Measurements from ENCODE around the gene TCF3.

TCF3 gene

DNA sequence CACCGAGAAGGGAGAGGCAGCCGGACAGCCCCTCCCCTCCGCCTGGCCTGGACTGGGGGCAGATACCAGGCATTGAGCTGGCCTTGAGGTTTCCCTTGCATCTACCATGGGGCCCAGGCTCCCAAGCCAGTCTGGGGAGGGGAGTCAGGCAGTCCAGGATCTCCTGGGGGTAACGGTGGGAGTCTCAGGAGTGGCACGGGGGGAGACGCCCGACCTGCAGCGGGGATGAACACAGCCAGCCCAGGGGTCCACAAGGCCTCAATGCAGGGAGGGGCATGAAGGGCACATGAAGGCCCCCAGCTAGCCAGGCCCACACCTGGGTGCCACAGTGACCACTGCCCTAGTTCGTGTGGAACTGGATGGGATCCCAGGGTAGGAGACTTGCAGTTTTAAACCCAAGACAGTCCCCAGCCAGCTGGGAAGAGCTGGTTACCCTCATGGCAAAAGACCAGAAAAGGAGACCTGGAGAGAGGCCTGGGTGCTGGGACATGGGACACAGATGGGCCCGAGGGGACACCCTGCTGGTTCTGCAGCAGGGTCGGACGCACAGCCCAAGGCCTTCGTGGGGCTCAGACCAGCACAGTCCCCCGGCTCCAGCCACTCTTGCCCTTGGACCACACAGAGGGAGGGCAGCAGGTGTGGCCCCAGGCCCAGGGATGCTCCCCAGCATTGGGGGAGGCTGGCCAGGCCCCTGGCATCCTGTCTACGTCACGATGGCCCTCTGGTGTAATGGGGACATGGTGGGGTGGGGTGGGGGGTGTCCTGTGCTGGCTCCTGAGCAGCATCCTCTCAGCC lies 42.5 kb downstream of the TCF3 start:
- no peak for DNase-seq

DNA sequence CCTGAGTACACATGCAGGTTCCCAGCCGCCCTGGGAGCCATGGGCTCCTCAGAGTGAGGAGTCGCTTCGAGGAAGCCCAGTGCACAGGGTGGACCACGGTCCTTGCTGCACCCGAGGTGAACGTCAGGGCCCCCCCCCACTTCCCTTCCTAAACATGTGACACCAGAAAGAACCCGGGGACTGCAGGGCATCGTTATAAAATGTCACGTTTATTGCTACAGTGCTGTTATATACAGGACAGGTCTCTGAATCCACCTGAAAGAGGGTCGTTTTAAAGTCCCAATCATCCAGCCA lies 43.4 kb downstream of the TCF3 start:
- DNase-seq, result no peak

DNA sequence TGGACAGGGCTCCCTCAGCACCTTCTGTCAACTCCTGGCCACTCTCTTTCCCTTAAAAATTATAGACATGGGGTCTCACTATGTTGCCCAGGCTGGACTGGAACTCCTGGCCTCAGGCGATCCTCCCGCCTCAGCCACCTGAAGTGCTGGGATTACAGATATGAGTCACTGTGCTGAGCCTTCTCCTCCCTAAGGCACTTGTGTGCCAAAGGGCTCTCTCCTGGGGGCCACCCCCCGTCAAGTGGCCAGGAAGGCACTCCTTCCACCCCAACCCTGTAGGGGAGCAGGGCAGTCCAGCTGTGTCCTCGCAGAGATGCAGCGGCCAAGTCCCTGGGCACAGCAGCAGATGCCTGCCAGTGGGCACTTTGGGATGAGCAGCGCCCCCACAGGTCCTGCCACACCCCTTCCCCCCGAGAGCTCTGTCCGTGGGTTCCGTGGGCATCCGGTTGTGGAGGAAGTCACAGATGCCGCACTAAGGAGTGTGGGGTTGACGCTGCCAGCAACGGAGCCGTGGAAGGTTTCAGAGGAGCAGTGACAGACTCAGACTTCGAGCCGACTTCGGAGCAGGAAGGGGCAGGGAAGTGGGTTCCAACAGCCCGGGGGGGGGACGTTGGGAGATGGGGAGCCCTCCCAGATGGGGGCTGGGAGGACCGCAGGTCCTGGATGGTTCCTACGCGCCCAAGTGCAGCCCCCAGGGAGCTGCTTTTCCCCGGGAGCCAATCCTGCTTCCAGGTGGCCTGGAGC lies 43.9 kb downstream of the TCF3 start:
- no peak for DNase-seq

DNA sequence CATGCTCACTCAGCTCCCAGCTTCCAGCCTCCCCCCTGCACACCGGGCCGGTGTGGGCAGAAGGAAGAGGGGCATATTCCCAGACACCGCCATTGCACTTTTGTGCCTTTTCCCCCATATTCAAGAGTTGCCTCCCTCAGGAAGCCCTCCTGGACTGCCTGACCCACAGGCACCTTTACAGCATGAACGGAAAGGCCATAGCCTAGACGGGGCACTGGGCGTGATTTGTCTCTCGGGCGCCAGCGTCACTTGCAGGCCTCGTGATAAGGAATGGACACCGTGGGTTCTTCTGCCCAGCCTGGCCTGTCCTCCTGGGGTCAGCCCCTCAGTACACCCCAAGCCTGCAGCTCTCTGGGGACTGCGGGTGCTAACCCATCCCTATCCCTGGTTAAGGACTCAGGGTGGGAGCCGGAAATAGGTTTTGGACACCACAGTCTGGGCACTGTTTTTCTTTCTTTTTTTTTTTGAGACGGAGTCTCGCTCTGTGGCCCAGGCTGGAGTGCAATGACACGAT lies 46.2 kb downstream of the TCF3 start:
- DNase-seq, result no peak

DNA sequence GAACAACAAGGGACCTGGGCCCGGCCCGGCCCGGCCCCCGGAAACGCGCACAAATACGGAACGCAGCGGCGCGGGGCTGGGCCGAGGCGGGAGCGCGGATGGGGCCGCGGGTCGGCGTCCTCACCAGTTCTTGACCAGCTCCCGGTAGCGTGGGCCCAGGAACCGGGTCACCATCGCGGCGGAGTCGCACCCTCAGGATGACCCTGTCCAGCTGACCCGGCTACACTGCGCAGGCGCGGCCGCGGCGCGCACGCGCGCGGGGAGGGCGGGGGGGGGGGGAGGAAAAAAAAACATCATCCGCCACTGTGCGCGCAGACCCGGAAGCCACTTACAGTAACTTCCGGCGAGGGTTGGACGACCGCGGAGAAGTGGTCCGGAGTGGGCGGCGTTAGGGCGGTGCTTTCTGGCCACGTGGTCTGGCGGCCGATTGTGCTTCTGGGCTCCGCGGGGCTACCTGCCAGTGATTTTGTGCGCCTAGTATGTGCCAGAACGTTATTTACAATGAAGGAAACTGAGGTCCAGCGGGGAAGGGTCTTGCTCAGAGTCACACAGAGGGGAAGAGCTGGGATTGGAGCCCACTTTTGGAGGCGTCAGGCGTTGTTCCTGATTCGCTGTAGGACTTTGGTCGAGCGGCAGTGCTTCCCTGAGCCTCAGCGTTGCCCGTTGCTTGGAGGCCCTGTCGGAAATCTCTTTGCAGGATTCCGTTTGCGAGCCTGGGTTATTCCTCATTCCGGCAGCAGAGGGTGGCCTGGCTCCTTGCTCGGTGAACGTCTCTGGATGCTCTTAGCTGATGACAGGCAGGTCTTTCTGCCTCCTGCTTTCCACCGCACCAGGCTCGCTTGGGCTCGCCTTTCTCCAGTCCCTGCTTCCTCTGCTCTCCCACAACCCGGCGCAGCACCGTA lies 46.9 kb downstream of the TCF3 start, which contains the start of gene UQCR11:
Gene UQCR11 (minus strand): TSS at position 227 of the 902 bp plus-strand sequence. CDS start 53 bp downstream, at position 174.
- DNase-seq, result peak; percentile 96

DNA sequence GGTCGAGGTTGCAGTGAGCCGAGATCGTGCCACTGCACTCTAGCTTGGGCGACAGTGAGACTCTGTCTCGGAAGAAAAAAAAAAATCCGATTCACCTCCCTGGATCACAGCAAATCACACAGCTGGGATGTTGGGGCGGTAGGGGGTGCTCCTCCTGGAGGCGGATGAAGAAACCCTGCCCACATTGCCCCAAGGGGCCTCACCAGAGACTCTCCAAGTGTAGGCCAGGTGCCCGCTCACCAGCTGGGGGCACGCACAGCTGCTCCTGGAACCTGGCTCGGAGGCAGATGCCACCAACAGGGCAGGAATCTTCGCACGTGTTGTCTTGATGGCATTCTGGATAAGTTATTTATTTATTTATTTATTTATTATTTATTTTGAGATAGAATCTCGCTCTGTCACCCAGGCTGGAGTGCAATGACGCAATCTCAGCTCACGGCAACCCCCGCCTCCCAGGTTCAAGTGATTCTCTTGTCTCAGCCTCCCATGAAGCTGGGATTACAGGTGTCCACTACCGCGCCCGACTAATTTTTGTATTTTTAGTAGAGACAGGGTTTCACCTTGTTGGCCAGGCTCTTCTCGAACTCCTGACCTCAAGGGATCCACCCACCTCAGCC lies 50.2 kb downstream of the TCF3 start:
- no peak for DNase-seq

DNA sequence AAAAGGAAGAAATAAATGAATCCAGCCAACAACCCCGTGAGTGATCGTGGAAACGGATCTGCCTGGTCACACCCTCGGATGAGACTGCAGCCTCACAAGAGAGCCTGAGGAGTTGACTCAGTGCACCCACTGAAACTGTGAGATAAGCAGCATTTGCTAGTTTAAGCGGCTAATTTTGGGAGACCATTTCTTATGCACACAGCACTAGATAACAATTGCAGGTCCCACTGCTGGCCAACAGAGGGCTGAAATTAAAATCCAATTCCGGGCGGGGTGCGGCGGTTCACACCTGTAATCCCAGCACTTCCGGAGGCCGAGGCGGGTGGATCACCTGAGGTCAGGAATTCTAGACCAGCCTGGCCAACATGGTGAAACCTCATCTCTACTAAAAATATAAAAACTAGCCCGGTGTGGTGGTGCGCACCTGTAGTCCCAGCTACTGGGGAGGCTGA lies 50.8 kb downstream of the TCF3 start:
- DNase-seq, result no peak

DNA sequence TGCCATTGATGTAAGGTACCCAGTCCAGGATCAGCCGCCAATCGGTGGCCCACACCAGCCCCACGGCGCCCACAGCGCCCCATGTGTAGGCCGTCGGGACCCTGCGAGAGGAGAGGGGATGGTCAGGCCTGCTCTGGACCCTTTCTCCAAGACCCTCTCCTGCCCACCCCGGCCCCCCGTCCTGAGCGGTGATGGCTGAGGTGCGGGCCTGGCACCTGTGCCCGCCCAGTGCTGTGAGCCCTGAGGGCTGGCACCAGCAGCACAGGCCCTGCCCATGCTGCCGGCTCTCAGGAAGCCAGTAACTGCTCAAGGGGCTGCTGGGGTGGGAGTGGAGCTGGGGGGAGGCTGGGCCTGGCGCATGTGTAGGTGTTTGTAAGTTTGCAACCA lies 53.0 kb downstream of the TCF3 start:
- DNase-seq, result no peak

DNA sequence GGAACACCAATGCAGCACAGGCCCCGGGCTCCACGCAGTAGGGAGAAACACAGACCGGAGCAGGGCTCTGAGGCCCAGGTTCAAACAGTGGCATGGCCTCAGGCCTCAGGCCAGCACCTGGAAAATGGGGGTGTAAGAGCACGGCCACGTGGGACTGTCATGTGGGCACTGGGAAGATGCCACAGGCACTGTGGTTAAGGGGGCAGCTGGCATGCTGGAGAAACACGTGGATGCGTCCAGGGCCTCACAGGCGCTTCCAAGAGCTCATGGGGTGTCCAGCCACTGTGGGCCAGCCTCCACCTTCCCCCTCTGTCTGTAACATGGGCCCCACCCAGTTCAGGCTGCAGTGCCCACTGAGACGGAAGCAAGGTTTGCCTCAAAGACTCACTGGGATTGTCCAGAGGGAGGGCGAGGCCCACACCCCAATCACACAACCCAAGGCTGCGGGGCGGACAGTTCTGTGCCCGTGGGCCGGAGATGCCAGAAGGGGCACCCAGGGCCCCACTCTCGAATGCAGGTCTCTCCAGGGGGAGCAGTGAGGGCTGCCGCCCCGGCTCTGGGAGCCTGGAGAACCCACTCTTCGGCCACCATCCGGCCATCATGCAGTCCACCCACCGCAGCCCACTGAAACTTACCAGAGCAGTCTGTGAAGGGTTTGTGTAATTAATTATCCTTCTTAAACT lies 53.5 kb downstream of the TCF3 start:
- no peak for DNase-seq

DNA sequence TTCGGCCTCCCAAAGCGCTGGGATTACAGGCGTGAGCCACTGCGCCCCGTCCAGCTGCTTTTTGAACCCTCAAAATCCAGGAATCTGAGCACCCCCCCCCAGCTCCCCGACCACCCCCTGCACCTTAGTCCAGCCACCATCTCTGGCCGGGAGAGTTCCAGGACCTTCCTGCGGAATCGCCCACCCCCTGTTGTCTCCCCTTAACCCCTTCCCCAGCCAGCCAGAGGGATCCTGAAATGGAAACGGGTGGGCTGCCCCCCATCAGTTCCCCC lies 59.0 kb downstream of the TCF3 start:
- DNase-seq, result no peak

DNA sequence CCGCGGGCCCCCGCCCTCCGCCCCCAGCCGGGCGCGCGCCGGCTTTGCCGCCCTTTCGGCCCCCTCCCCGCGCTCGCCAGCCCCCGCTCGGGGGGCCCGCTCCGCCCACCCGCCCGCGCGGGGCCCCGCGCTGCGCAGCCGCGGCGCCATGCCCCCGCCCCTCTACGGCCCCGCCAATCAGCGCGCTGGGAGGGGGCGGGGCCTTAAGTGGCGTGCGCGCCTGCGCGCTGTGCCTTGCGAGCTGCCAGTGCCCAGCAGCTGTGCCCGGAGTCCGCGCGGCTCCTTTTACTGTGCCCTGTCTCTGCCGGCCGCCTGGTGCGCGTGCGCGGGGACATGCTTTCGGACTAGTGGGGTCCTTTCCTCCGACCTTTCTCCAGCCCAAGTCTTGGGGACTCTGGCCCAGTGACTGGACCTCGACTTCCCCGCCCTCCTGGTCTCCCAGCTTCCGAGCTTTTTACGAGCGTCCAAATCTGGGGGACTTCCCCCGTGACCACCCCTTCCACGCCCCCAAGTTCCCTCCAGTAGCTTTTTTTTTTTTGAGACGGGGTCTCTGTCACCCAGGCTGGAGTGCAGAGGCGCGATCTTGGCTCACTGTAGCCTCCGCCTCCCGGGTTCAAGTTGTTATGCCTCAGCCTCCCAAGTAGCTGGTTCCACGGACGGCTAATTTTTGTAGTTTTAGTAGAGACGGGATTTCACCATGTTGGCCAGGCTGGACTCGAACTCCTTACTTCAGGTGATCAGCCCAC lies 59.5 kb downstream of the TCF3 start, which contains the start of gene MBD3:
Gene MBD3 (minus strand): TSS at position 111 of the 746 bp plus-strand sequence. CDS start 234 bp downstream, outside the sequence.
- peak; percentile 92 for DNase-seq

DNA sequence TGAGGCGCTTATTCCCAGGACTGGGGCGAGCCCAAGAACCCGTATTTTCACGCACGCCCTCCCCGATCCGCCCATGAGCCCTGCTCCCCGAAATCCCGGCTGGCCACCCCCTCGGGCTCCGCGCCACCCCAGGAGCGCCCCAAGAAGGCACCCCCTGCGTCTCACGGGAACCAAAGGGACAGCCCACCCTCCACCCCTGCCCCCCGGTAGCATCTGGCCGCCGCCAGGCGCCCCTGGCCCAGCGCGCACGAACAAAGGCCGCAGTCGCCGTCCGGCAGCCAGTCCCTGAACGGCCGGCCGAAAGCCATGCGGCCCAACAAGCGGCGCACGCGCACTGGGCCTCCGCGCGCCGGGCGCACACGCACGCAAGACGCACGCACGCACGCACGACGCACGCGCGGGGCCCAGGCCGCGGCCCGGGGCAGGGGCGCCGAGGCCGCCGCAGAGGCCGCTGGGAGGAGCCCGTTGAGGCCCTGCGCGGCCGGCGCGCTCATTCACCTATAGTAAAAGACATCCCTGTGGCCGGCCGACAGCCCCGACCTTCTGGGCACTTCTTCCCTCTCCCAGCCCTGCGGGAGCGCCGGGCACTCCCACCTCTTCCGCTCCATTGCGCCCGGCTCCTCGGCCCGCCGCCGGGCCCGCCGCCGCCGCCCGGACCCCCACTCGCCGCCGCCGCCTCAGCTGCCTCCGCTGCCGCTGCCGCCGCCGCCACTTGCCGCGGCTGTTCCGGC lies 60.2 kb downstream of the TCF3 start:
- DNase-seq, result peak; percentile 91

DNA sequence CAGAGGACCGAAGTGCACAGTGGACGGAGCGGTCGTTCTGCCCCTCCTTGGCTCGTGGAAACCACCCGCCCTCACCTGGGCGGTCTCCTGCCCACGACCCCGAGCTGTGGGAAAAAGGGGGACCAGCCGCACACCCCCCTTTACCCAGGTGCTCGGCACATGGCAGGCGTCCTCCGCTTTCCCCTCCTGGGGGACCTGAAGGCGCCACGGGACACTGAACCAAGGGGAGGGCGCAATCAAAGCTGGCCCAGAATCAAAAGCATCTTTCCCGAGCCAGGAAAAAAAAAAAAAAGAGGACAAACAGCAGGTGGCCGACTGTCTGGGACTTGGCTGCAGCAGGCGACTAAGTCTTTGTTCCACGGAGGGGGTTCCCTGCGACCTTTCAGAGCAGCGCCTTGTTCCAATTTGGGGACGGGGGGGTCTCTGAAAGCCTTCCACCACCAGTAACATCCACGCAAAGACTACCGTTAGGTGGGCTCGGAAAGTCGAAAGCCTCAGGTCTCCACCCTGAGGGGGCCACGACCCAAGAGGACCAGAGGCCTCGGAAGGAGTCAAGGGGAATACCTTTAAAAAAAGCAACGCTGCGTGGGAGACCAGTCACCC lies 60.9 kb downstream of the TCF3 start:
- DNase-seq, result no peak

DNA sequence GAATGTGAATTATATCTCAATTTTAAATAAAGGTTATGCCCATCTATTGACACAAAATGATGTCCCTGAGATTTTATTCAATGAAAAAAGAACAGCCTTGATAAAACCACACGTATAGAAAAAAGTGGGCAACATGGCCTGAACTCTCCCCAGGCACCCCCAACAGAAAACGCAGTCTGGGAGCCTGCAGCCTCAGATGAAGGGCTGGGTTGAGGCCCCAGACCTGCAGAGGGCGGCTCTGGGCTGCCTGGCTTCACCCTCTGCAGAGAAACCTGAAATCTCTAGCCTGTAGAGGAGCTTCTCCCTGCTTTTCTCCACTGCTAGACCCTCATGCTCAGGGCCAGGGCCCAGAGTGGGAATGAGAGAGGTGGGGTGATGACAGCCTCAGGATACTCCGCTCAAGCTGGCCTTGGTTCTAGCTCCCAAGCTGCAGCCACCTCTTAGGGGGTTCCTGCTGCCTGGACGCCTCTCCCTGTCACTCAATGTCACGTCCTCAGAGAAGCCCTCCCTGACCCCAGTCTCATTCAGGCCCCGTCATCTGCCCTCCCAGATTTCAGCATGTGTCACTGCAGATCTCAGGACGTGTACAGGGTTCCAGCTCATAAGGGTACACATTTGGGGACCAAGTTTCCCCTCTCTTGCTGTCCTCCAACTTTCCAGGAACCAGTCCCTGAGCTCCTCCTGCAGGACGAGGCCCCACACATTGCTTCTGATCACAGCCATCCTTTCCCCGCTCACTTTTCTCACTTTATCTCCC lies 61.6 kb downstream of the TCF3 start:
- DNase-seq, result peak; percentile 26

DNA sequence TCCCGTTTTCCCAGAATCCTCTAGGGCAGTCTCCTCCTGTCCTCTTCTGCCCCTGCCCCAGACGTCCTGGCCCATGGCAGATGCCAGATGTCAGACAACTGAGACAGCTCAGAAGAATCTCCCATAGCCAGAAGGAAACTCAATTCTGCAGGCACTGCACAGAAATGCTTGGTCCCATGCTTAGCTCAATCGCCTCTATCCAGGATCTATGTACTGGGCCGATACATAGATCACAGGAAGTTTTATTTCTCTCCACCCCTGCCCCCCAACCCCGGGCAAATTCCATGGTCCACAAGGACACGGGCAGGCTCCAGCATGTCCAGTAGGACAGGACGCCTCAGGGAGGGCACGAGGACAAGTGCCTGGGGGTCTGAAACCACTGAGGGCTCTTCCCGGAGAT lies 64.5 kb downstream of the TCF3 start:
- no peak for DNase-seq

DNA sequence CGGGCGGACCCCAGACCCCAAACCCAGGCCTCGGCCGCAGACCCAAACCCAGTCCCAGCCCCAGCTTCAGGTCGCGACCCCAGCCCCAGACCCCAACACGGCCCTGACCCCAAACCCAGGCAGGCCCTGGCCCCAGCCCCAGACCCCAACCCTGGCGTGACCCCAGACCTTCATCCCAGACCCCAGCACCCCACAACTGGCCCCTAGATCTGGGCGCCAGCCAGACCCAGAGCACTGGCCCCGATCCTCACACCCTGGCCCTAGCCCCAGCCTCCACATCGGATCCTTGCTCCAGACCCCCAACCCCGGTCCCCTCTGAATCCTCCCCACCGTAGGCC lies 67.2 kb downstream of the TCF3 start:
- no peak for DNase-seq

DNA sequence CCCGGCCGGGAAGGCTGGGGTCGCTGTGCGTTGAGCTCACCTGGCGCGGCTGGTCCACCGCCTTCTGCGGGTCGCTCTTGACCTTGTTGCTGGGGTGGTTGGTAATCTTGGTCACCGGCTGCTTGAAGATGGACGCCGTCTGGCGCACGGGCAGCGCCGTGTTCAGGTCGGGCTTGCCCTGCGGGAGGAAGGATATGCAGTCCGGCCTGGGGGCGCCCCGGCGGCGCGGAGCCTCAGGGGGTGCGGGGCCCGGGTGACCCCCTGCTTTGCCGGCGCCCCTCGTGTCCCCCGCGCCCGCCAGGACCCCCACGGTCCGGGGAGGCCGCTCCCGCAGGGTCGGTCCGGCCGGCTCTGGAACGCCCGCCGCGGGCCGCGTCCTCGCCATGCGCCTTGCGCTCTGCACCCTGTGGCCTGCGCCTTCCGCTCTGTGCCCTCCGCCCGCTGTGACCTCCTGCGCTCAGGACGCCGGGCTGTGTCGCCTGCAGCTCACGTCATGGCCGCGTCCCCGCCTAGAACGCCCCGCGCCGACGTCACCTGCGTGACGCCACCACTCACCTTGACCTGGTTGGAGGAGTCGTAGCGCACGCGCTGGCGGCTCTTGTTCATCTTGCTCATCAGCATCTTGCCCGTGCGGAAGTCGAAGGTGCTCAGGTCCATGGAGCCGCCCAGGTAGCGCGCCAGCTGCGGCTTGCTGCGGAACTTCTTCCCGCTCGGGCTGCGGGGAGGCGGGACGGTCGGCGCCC lies 67.7 kb downstream of the TCF3 start:
- DNase-seq, result no peak

DNA sequence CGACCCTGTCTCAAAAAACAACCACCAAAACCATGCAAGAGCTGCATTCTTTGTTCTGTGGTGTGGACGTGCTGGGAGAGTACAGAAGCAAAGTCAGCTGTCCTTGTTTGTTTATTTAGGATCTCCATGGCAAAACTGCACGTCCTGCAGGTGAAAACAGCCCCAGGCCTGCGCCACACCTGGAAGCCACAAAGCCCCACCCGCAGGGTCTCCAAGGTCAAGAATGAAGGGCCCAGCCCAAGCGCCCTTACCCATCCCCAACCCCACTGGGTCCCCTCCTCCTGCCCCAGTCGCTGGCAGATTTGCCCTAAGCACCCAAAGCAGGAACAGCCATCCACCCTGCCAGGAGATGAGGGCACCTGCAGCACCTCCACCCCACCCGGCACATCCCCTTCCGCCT lies 70.2 kb downstream of the TCF3 start:
- no peak for DNase-seq

DNA sequence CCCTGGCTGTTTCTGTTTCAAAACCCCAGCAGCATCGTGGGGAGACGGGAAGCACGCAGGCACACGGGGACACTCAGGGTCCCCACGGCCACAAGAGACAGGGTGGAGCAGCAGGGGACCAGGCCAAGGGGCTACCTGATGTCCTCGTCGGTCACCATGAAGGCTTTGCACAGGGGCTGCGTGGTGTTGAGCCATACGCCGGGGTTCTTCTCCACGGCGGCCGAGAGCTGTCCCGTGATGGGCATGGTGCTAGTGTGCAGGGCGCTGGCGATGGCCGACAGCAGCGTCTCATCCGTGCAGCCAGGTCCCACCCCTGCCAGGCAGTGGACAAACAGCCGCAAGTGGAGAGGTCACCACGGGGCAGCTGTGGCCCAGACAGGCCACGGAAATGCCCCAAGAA lies 71.5 kb downstream of the TCF3 start:
- DNase-seq, result no peak

Measured in fibroblast of skin of abdomen (primary cell).